Mesenchymal stem cell (in vitro differentiated cells and primary cell): Measurements from ENCODE around the gene UNC5C.
A peak's percentile ranks its signal among the peaks of the same experiment; 100 is the strongest.

Experiments
- DNase-seq: peaks from one replicate; pipeline ENCODE4 v3.0.0-alpha.2; 2013
- H2AFZ ChIP-seq: one replicate; pipeline ENCODE4 v1.6.1; 2013; ENCODE audit warnings: low read depth, mild to moderate bottlenecking, control low read depth, inconsistent platforms, low read length, moderate library complexity
- H2AK5ac ChIP-seq: 2 replicates; pipeline ENCODE4 v1.6.1; 2013; ENCODE audit warnings: low read length, moderate library complexity, mild to moderate bottlenecking, inconsistent platforms; ENCODE audit not compliant: severe bottlenecking
- H2BK120ac ChIP-seq: one replicate; pipeline ENCODE4 v1.6.1; 2013; ENCODE audit warnings: low read depth, mild to moderate bottlenecking, inconsistent platforms, low read length, moderate library complexity
- H2BK12ac ChIP-seq, 2 experiments: one replicate each; pipeline ENCODE4 v1.6.1; 2013; ENCODE audit warnings: inconsistent platforms in 2 of 2, low read length in 2 of 2, mild to moderate bottlenecking in 2 of 2, moderate library complexity in 2 of 2, control low read depth in 1 of 2
- H2BK15ac ChIP-seq: one replicate; pipeline ENCODE4 v1.6.1; 2013; ENCODE audit warnings: mild to moderate bottlenecking, low read depth, inconsistent platforms; ENCODE audit not compliant: poor library complexity, severe bottlenecking
- H2BK5ac ChIP-seq: 2 replicates; pipeline ENCODE4 v1.6.1; 2013; ENCODE audit warnings: low read depth, mild to moderate bottlenecking, low read length, control low read depth, inconsistent platforms; ENCODE audit not compliant: poor library complexity, severe bottlenecking
- H3K14ac ChIP-seq, 2 experiments: one replicate each; pipeline ENCODE4 v1.6.1; 2013; ENCODE audit warnings: inconsistent platforms in 2 of 2, low read length in 2 of 2, control low read depth in 1 of 2, mild to moderate bottlenecking in 1 of 2, moderate library complexity in 1 of 2
- H3K18ac ChIP-seq, 2 experiments: one replicate each; pipeline ENCODE4 v1.6.1; 2013; ENCODE audit warnings: inconsistent platforms in 2 of 2, low read length in 2 of 2, control low read depth in 1 of 2, low read depth in 1 of 2, mild to moderate bottlenecking in 1 of 2
- H3K23ac ChIP-seq, 2 experiments: one replicate each; pipeline ENCODE4 v1.6.1; 2013; ENCODE audit warnings: inconsistent platforms in 2 of 2, low read length in 2 of 2, mild to moderate bottlenecking in 2 of 2, moderate library complexity in 2 of 2, control low read depth in 1 of 2
- H3K27ac ChIP-seq: 2 replicates; pipeline ENCODE4 v1.5.1; 2013; ENCODE audit warnings: mild to moderate bottlenecking, moderate library complexity, low read length, control low read depth, inconsistent platforms; ENCODE audit not compliant: poor library complexity, severe bottlenecking
- H3K27me3 ChIP-seq, 2 experiments: 2 replicates each; pipeline versions ENCODE4 v1.6.1 to v1.7.0; 2013; ENCODE audit warnings: low read length in 2 of 2, mild to moderate bottlenecking in 2 of 2, moderate library complexity in 2 of 2, control low read depth in 1 of 2, inconsistent platforms in 1 of 2; ENCODE audit not compliant: control insufficient read depth in 1 of 2, insufficient read depth in 1 of 2
- H3K36me3 ChIP-seq, 2 experiments: 2 replicates each; pipeline versions ENCODE4 v1.6.1 to v1.7.0; 2013; ENCODE audit warnings: low read length in 2 of 2, control low read depth in 1 of 2, inconsistent platforms in 1 of 2, low read depth in 1 of 2, mild to moderate bottlenecking in 1 of 2; ENCODE audit not compliant: insufficient read depth in 2 of 2, control insufficient read depth in 1 of 2
- H3K4ac ChIP-seq, 2 experiments: one replicate each; pipeline ENCODE4 v1.6.1; 2013; ENCODE audit warnings: inconsistent platforms in 2 of 2, low read length in 2 of 2, mild to moderate bottlenecking in 2 of 2, moderate library complexity in 2 of 2, control low read depth in 1 of 2, low read depth in 1 of 2
- H3K4me1 ChIP-seq: 2 replicates; pipeline ENCODE4 v1.6.1; 2013; ENCODE audit warnings: low read depth, low read length, control low read depth; ENCODE audit not compliant: control insufficient read depth, insufficient read depth
- H3K4me2 ChIP-seq: 2 replicates; pipeline ENCODE4 v1.6.1; 2013; ENCODE audit warnings: low read length, mild to moderate bottlenecking, inconsistent platforms; ENCODE audit not compliant: poor library complexity, severe bottlenecking
- H3K4me3 ChIP-seq, 2 experiments: 2 replicates each; pipeline versions ENCODE4 v1.5.1 to v1.7.0; 2013; ENCODE audit warnings: low read length in 2 of 2, mild to moderate bottlenecking in 2 of 2, control low read depth in 1 of 2, low read depth in 1 of 2; ENCODE audit not compliant: insufficient read depth in 1 of 2
- H3K79me1 ChIP-seq: replicated peaks from 2 replicates; pipeline ENCODE4 v1.6.1; 2013; ENCODE audit warnings: mild to moderate bottlenecking, control low read depth, low read length, inconsistent platforms; ENCODE audit not compliant: poor library complexity, severe bottlenecking
- H3K9ac ChIP-seq: 2 replicates; pipeline ENCODE4 v1.7.0; 2013; ENCODE audit warnings: mild to moderate bottlenecking, low read length, moderate library complexity
- H3K9me3 ChIP-seq: 2 replicates; pipeline ENCODE4 v1.7.0; 2013; ENCODE audit warnings: mild to moderate bottlenecking, low read length; ENCODE audit not compliant: control insufficient read depth
- H4K8ac ChIP-seq: one replicate; pipeline ENCODE4 v1.6.1; 2013; ENCODE audit warnings: inconsistent platforms, mild to moderate bottlenecking, low read length, moderate library complexity
- H4K91ac ChIP-seq: one replicate; pipeline ENCODE4 v1.6.1; 2013; ENCODE audit warnings: mild to moderate bottlenecking, low read length, inconsistent platforms
- WGBS: methylation state at CpG from one replicate; pipeline ENCODE4 v1.1.7; 2013; ENCODE audit warnings: mixed read lengths; 5-methylcytosine and 5-hydroxymethylcytosine counted together

Gene UNC5C

DNA sequence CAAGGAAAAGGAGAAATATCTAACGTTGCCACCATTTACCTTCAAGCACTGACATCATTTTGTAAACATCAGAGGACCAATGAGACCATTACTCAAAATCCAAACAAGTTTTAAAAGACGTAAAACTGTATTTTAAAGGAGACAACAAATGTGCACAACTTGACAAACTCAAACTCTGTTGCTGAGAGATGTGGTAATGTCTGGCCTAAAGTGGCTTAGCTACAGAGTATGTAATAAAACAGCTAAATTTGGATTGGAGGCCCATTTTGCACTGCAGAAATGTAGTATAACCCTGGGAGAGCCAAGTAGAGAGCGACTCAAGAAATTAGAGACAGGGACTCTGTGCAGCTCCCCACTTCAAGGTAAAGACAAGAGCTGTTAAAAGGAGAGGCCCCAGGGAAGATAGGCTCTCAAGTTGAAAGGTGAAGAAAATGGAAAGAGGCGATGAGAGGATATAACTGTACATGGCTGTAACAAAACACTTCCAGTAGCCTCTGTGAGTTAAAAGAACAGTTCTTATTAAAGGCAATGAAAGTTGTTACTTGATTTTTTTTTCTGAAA is 20.3 kb downstream of the UNC5C start:
- H3K27ac ChIP-seq, result no peak overlapping the region
- H3K4ac ChIP-seq, result no peak overlapping the region
- no peak overlapping the region for H4K8ac ChIP-seq
- H3K4me2 ChIP-seq, result no peak overlapping the region
- H2AK5ac ChIP-seq, result no peak overlapping the region
- H2BK120ac ChIP-seq, result no peak overlapping the region
- peak overlapping the region in 1 of 2 experiments; percentile 29 for H3K18ac ChIP-seq
- H3K36me3 ChIP-seq, result no peaks in the 10 kb centered on the region
- no peak overlapping the region for H2AFZ ChIP-seq
- peak; percentile 58 for DNase-seq
- H3K14ac ChIP-seq, result no peak overlapping the region
- no peaks in the 10 kb centered on the region for H3K4me1 ChIP-seq
- no peaks in the 10 kb centered on the region for H3K9me3 ChIP-seq
- H3K23ac ChIP-seq, result no peak overlapping the region
- H3K79me1 ChIP-seq, result no peaks in the 10 kb centered on the region
- H4K91ac ChIP-seq, result no peak overlapping the region
- no peaks in the 10 kb centered on the region for H3K27me3 ChIP-seq
- H2BK5ac ChIP-seq, result no peak overlapping the region
- H3K4me3 ChIP-seq, result no peak overlapping the region
- H3K9ac ChIP-seq, result no peak overlapping the region
- no peak overlapping the region for H2BK15ac ChIP-seq
- WGBS, result 63% methylated on average over 3 of the region's 4 CpGs
- H2BK12ac ChIP-seq, result no peak overlapping the region

GRCh38 chr4:95526075-95526474 is 22.7 kb downstream of the UNC5C start:
- H2BK5ac ChIP-seq, result no peak overlapping the region
- no peaks in the 10 kb centered on the region for H3K27me3 ChIP-seq
- no peaks in the 10 kb centered on the region for H3K79me1 ChIP-seq
- H2AFZ ChIP-seq, result no peak overlapping the region
- H3K27ac ChIP-seq, result no peak overlapping the region
- DNase-seq, result no peak
- no peak overlapping the region for H3K14ac ChIP-seq
- no peak overlapping the region for H2BK15ac ChIP-seq
- H2AK5ac ChIP-seq, result no peak overlapping the region
- H3K9ac ChIP-seq, result no peak overlapping the region
- no peak overlapping the region for H2BK120ac ChIP-seq
- no peak overlapping the region for H4K91ac ChIP-seq
- H3K9me3 ChIP-seq, result no peaks in the 10 kb centered on the region
- no peak overlapping the region for H4K8ac ChIP-seq
- no peaks in the 10 kb centered on the region for H3K36me3 ChIP-seq
- no peak overlapping the region for H3K4me2 ChIP-seq
- H3K4me3 ChIP-seq, result no peak overlapping the region
- no peak overlapping the region for H3K4ac ChIP-seq
- no peaks in the 10 kb centered on the region for H3K4me1 ChIP-seq
- H2BK12ac ChIP-seq, result no peak overlapping the region
- WGBS, result no CpG with 5 or more reads among the region's 2 CpGs
- no peak overlapping the region for H3K18ac ChIP-seq
- H3K23ac ChIP-seq, result no peak overlapping the region

DNA sequence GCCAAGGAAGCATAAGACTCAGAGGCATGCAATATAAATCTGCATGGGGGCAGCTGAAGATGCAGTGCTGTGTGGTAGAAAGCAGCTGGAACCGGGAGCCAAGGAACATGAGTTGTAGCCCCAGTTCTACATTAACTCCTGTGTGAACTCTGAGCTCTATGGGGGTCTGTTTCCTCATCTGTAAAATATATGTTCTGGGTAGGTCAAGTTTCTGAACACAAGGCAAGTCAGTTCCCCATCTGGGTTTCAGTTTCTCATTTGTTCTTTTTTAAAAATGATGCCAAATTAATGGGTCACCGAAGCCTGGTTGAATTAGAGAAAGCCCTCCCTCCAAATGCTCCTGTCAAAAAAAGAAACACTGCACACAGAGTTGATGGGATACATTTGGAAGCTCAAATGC is 24.0 kb downstream of the UNC5C start:
- Histone ChIP-seq H3K27me3 (no peaks in the 10 kb centered on the region), H3K9me3 (no peaks in the 10 kb centered on the region), H3K27ac (no peak overlapping the region), H2BK15ac (no peak overlapping the region), H2BK12ac (no peak overlapping the region), H3K4me1 (no peaks in the 10 kb centered on the region), H2BK120ac (no peak overlapping the region), H4K91ac (peak overlapping the region; percentile 65), H3K4me2 (no peak overlapping the region), H3K79me1 (no peaks in the 10 kb centered on the region), H4K8ac (no peak overlapping the region), H3K4ac (no peak overlapping the region), H2AFZ (no peak overlapping the region), H3K14ac (no peak overlapping the region), H2AK5ac (no peak overlapping the region), H3K18ac (peak overlapping the region in 1 of 2 experiments; percentile 81), H3K36me3 (no peaks in the 10 kb centered on the region), H3K9ac (no peak overlapping the region), H3K4me3 (no peak overlapping the region), H3K23ac (no peak overlapping the region), H2BK5ac (no peak overlapping the region)
- WGBS, result 82% methylated on average over 2 of the region's 2 CpGs
- no peak for DNase-seq

DNA sequence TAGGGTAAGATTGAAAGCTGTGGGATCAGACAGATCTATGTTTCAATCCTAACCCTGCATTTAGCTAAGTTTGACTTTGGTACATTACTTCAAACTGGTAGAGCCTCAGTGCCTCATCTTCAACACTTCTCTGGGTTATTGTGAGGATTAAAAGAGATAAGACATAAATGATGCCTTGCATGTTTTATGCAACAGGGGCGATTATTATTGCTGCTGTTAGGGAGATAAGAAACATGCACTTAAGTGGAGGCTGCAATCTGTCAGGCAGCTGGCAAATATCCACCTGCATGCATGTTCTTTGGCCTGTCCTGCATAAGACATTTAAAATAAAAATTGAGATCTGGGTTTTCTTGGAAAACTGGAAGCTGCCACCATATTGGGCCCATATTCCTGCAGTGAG is 24.6 kb downstream of the UNC5C start:
- no peak overlapping the region for H3K9ac ChIP-seq
- H3K36me3 ChIP-seq, result no peaks in the 10 kb centered on the region
- H3K27me3 ChIP-seq, result no peaks in the 10 kb centered on the region
- no peak overlapping the region for H2AFZ ChIP-seq
- H2BK15ac ChIP-seq, result no peak overlapping the region
- H3K4me3 ChIP-seq, result no peak overlapping the region
- DNase-seq, result no peak
- H4K8ac ChIP-seq, result no peak overlapping the region
- H3K9me3 ChIP-seq, result no peaks in the 10 kb centered on the region
- H3K79me1 ChIP-seq, result no peaks in the 10 kb centered on the region
- no peak overlapping the region for H2BK120ac ChIP-seq
- no peak overlapping the region for H3K14ac ChIP-seq
- no peak overlapping the region for H3K23ac ChIP-seq
- no peak overlapping the region for H3K27ac ChIP-seq
- no peak overlapping the region for H2BK12ac ChIP-seq
- H2AK5ac ChIP-seq, result no peak overlapping the region
- H3K18ac ChIP-seq, result no peak overlapping the region
- no peak overlapping the region for H3K4me2 ChIP-seq
- no peak overlapping the region for H2BK5ac ChIP-seq
- H3K4me1 ChIP-seq, result no peaks in the 10 kb centered on the region
- 51% methylated on average over 1 of the region's 1 CpG for WGBS
- no peak overlapping the region for H3K4ac ChIP-seq
- H4K91ac ChIP-seq, result no peak overlapping the region
